H1 (cell line): ENCODE results near the gene NRDE2. TPM values are rescaled to one million over a fixed set of nuclear protein-coding genes. Genes with fewer than 3 reads are reported as not detected.

Experiments
- CTCF ChIA-PET: fragments of 300-600 bp; sonication (Branson Sonifier 250); formaldehyde crosslinking; loops from one replicate; lab custom pipeline; 2021; ENCODE audit not compliant: partially characterized antibody; lab: Charles Lee
- POLR2A ChIA-PET: fragments of 300-600 bp; sonication (Branson Sonifier 250); formaldehyde crosslinking; loops from one replicate; lab custom pipeline; 2021; ENCODE audit warnings: inconsistent platforms; ENCODE audit not compliant: partially characterized antibody; lab: Charles Lee
- DNase-seq, 2 experiments: peaks; one replicate each; pipeline versions ENCODE4 v3.0.0 to v3.0.0-alpha.2; 2010 to 2022; ENCODE audit warnings: low spot score in 2 of 2, low read depth in 1 of 2, mixed read lengths in 1 of 2
- FAIRE-seq: peaks from 2 replicates; lab custom pipeline; 2011; peaks lifted over from hg19 to GRCh38; lab: Jason Lieb, UNC
- H2AFZ ChIP-seq: 2 replicates; pipeline ENCODE4 v1.8.1; 2012; ENCODE audit warnings: low read length, inconsistent platforms
- H2AK5ac ChIP-seq: 2 replicates; pipeline ENCODE4 v1.6.1; 2013; ENCODE audit warnings: low read depth, low read length
- H2BK120ac ChIP-seq: replicated peaks from 2 replicates; pipeline ENCODE3; 2013; ENCODE audit warnings: low read depth, low read length, inconsistent platforms
- H2BK12ac ChIP-seq: 2 replicates; pipeline ENCODE4 v1.6.1; 2013; ENCODE audit warnings: low read depth, low read length
- H2BK15ac ChIP-seq: 2 replicates; pipeline ENCODE4 v1.6.1; 2013; ENCODE audit warnings: low read length
- H2BK20ac ChIP-seq: 2 replicates; pipeline ENCODE4 v1.6.1; 2013; ENCODE audit warnings: low read length
- H2BK5ac ChIP-seq: 2 replicates; pipeline ENCODE4 v1.6.1; 2013; ENCODE audit warnings: low read depth, low read length
- H3K14ac ChIP-seq: 2 replicates; pipeline ENCODE4 v1.6.1; 2013; ENCODE audit warnings: inconsistent platforms; ENCODE audit not compliant: insufficient read length
- H3K18ac ChIP-seq: 2 replicates; pipeline ENCODE4 v1.6.1; 2013; ENCODE audit warnings: low read length; ENCODE audit errors: extremely low read depth
- H3K23ac ChIP-seq: 2 replicates; pipeline ENCODE4 v1.6.1; 2013; ENCODE audit warnings: inconsistent platforms; ENCODE audit not compliant: insufficient read length
- H3K23me2 ChIP-seq: 2 replicates; pipeline ENCODE4 v1.6.1; 2013; ENCODE audit warnings: low read depth, low read length
- H3K27ac ChIP-seq: 2 replicates; pipeline ENCODE4 v1.6.1; 2011; ENCODE audit warnings: low read depth, low read length, inconsistent platforms
- H3K27me3 ChIP-seq, 4 experiments: replicated peaks in 1 of 4; 1 replicate in 1 of 4; 2 replicates in 3 of 4; pipeline versions ENCODE4 v1.6.1 to v1.8.1; 2011 to 2013; ENCODE audit warnings: low read length in 3 of 4, mild to moderate bottlenecking in 3 of 4, inconsistent platforms in 2 of 4, mixed read lengths in 2 of 4, moderate library complexity in 1 of 4; ENCODE audit not compliant: control insufficient read depth in 3 of 4, insufficient read depth in 3 of 4; ENCODE audit errors: extremely low read depth in 1 of 4
- H3K36me3 ChIP-seq, 4 experiments: 2 replicates each; pipeline versions ENCODE4 v1.6.1 to v1.8.1; 2011 to 2013; ENCODE audit warnings: mild to moderate bottlenecking in 4 of 4, low read length in 3 of 4, moderate library complexity in 2 of 4, control low read depth in 1 of 4, inconsistent platforms in 1 of 4; ENCODE audit not compliant: insufficient read depth in 4 of 4, control insufficient read depth in 2 of 4
- H3K4ac ChIP-seq: replicated peaks from 2 replicates; pipeline ENCODE3; 2013; ENCODE audit warnings: low read length, low read depth, mixed read lengths, inconsistent platforms; ENCODE audit not compliant: insufficient read length
- H3K4me1 ChIP-seq, 4 experiments: replicated peaks in 1 of 4; 1 replicate in 1 of 4; 2 replicates in 3 of 4; pipeline versions ENCODE4 v1.6.1 to v1.8.1; 2011 to 2013; ENCODE audit warnings: low read length in 3 of 4, inconsistent platforms in 2 of 4, mixed read lengths in 1 of 4; ENCODE audit not compliant: insufficient read depth in 4 of 4, control insufficient read depth in 3 of 4
- H3K4me2 ChIP-seq, 2 experiments: 2 replicates each; pipeline versions ENCODE4 v1.6.1 to v1.8.1; 2011 to 2013; ENCODE audit warnings: low read depth in 2 of 2, low read length in 2 of 2, control low read depth in 1 of 2, inconsistent platforms in 1 of 2, mild to moderate bottlenecking in 1 of 2; ENCODE audit not compliant: insufficient read depth in 1 of 2
- H3K4me3 ChIP-seq, 4 experiments: fragments of 200-600, 300-600 bp in 1 of 4; sonication (generic), shearing (Covaris generic), sonication (Bioruptor Twin) in 1 of 4; 2 replicates each; pipeline versions ENCODE4 v1.5.1 to v1.8.1; 2011 to 2016; ENCODE audit warnings: low read length in 4 of 4, low read depth in 3 of 4, control low read depth in 2 of 4, inconsistent platforms in 2 of 4, mild to moderate bottlenecking in 2 of 4, mixed read lengths in 1 of 4, moderate library complexity in 1 of 4; ENCODE audit not compliant: insufficient read depth in 2 of 4; ENCODE audit errors: extremely low read depth in 1 of 4
- H3K56ac ChIP-seq: replicated peaks from 2 replicates; pipeline ENCODE3; 2013; ENCODE audit warnings: low read depth, mild to moderate bottlenecking, mixed read lengths, low read length, inconsistent platforms; ENCODE audit not compliant: insufficient read length
- H3K79me1 ChIP-seq: 2 replicates; pipeline ENCODE4 v1.6.1; 2013; ENCODE audit warnings: low read depth, low read length, control low read depth
- H3K79me2 ChIP-seq, 2 experiments: 2 replicates each; pipeline versions ENCODE4 v1.6.1 to v1.8.1; 2012 to 2013; ENCODE audit warnings: low read length in 2 of 2, mild to moderate bottlenecking in 2 of 2, inconsistent platforms in 1 of 2; ENCODE audit not compliant: insufficient read depth in 2 of 2, control insufficient read depth in 1 of 2
- H3K9ac ChIP-seq, 4 experiments: replicated peaks in 1 of 4; 1 replicate in 1 of 4; 2 replicates in 3 of 4; pipeline versions ENCODE4 v1.6.1 to v1.8.1; 2011 to 2013; ENCODE audit warnings: low read depth in 3 of 4, low read length in 3 of 4, control low read depth in 2 of 4, mild to moderate bottlenecking in 2 of 4, moderate library complexity in 2 of 4, inconsistent platforms in 1 of 4; ENCODE audit errors: extremely low read depth in 1 of 4
- H3K9me3 ChIP-seq, 2 experiments: 2 replicates each; pipeline versions ENCODE4 v1.6.1 to v1.8.1; 2012 to 2013; ENCODE audit warnings: mild to moderate bottlenecking in 2 of 2, moderate library complexity in 2 of 2, control low read depth in 1 of 2, inconsistent platforms in 1 of 2, low read depth in 1 of 2, low read length in 1 of 2, mixed read lengths in 1 of 2; ENCODE audit not compliant: insufficient read depth in 2 of 2
- H4K20me1 ChIP-seq, 2 experiments: replicated peaks in 1 of 2; 2 replicates each; pipeline versions ENCODE3 to v1.8.1; 2011 to 2013; ENCODE audit warnings: inconsistent platforms in 2 of 2, low read length in 2 of 2, mild to moderate bottlenecking in 1 of 2; ENCODE audit not compliant: insufficient read depth in 2 of 2, control insufficient read depth in 1 of 2
- H4K5ac ChIP-seq: 2 replicates; pipeline ENCODE4 v1.6.1; 2013; ENCODE audit warnings: low read length, low read depth, mixed read lengths, inconsistent platforms; ENCODE audit not compliant: insufficient read length
- H4K8ac ChIP-seq: 2 replicates; pipeline ENCODE4 v1.8.0; 2013; ENCODE audit warnings: mild to moderate bottlenecking, moderate library complexity, low read length, inconsistent platforms; ENCODE audit not compliant: insufficient read depth; ENCODE audit errors: extremely low read depth
- H4K91ac ChIP-seq: replicated peaks from 2 replicates; pipeline ENCODE3; 2013; ENCODE audit warnings: low read length, mixed read lengths, inconsistent platforms; ENCODE audit not compliant: insufficient read length
- BCL11A ChIP-seq, 2 experiments: IDR thresholded peaks; one replicate each; pipeline ENCODE4 v1.6.1; 2011; ENCODE audit warnings: low read depth in 2 of 2, low read length in 2 of 2, mild to moderate bottlenecking in 2 of 2
- CHD1 ChIP-seq: IDR thresholded peaks from 2 replicates; pipeline ENCODE4 v1.6.1; 2012; ENCODE audit warnings: low read depth, low read length, improper control_type of control experiment
- CREB1 ChIP-seq: IDR thresholded peaks from 2 replicates; pipeline ENCODE4 v1.6.1; 2012; ENCODE audit warnings: inconsistent platforms
- EZH2 ChIP-seq: fragments of 200-600 bp; sonication (generic); IDR thresholded peaks from 2 replicates; pipeline ENCODE4 v1.7.1; 2012; ENCODE audit warnings: low read depth, mild to moderate bottlenecking, moderate library complexity, low read length, inconsistent platforms; ENCODE audit not compliant: severe bottlenecking
- GABPA ChIP-seq: IDR thresholded peaks from 2 replicates; pipeline ENCODE4 v1.6.1; 2011; ENCODE audit warnings: mild to moderate bottlenecking, low read length, moderate library complexity, borderline replicate concordance; ENCODE audit not compliant: insufficient read depth
- JUND ChIP-seq: IDR thresholded peaks from 2 replicates; pipeline ENCODE4 v1.6.1; 2011; ENCODE audit warnings: mild to moderate bottlenecking, improper control_type of control experiment, low read length
- NANOG ChIP-seq: IDR thresholded peaks from 2 replicates; pipeline ENCODE4 v1.6.1; 2011; ENCODE audit warnings: low read length, low read depth, mild to moderate bottlenecking, inconsistent platforms; ENCODE audit not compliant: insufficient read depth, poor library complexity, severe bottlenecking
- SIX5 ChIP-seq: IDR thresholded peaks from 2 replicates; pipeline ENCODE4 v1.6.1; 2011; ENCODE audit warnings: mild to moderate bottlenecking, low read depth, low read length
- SP1 ChIP-seq: IDR thresholded peaks from 2 replicates; pipeline ENCODE4 v1.6.1; 2011; ENCODE audit warnings: low read depth, low read length
- WGBS, 2 experiments: shearing (Covaris generic) in 1 of 2; methylation state at CpG; one replicate each; pipeline versions ENCODE4 v1.1.6 to v1.1.7; 2013 to 2015; ENCODE audit warnings: low lambda C conversion rate in 2 of 2, mixed read lengths in 2 of 2, inconsistent platforms in 1 of 2, low coverage in 1 of 2, missing lambda C conversion rate in 1 of 2; ENCODE audit not compliant: insufficient replicate concordance in 2 of 2, insufficient coverage in 1 of 2, insufficient read length in 1 of 2; ENCODE audit errors: extremely low coverage in 1 of 2, missing lambda C conversion rate in 1 of 2; 5-methylcytosine and 5-hydroxymethylcytosine counted together
- polyA plus RNA-seq, 7 experiments: library from polyadenylated mRNA; depleted of rRNA in 3 of 7; stranded (reverse) in 5 of 7; unstranded in 2 of 7; fragments of >200 nt in 5 of 7; fragments of 200-250 nt in 2 of 7; gene quantifications; 1 replicate in 5 of 7; 2 replicates in 1 of 7; 4 replicates in 1 of 7; pipeline versions ENCODE4 v1.2.1 to v1.2.3, GENCODE V29; 2011 to 2013; ENCODE audit warnings: missing spikeins in 2 of 7, mixed read lengths in 2 of 7
- total RNA-seq: library from RNA; stranded (reverse); fragmentation: NEBNext Ultra II Directional; extraction: Animal tissue kit (Norgen Biotek cat#: 25700); gene quantifications from 2 replicates; pipeline ENCODE4 v1.2.1, GENCODE V29; 2021

The NRDE2 gene
- total and polyA plus RNA-seq, 2 of the 8 experiments (the other 6 are each of a cell fraction or from before 2014, with no cell fraction given): 4.9 to 12.1 TPM

- Histone ChIP-seq H2BK5ac (no peak overlapping the region), H3K4me1 (no peaks in the 10 kb centered on the region), H3K4ac (no peak overlapping the region), H3K9me3 (no peaks in the 10 kb centered on the region), H3K4me2 (no peak overlapping the region), H3K18ac (no peak overlapping the region), H2BK20ac (no peak overlapping the region), H4K8ac (no peak overlapping the region), H3K27ac (no peak overlapping the region), H2BK12ac (no peak overlapping the region), H3K4me3 (no peak overlapping the region), H2AFZ (no peak overlapping the region), H4K5ac (no peak overlapping the region), H3K14ac (no peak overlapping the region), H3K56ac (no peak overlapping the region), H3K79me2 (no peaks in the 10 kb centered on the region), H3K27me3 (no peaks in the 10 kb centered on the region), H2BK15ac (no peak overlapping the region), H3K23ac (no peak overlapping the region), H2BK120ac (no peak overlapping the region), H3K23me2 (no peaks in the 10 kb centered on the region), H3K9ac (no peak overlapping the region), H3K36me3 (peaks cover 7 to 29% (median 17%) of the 10 kb centered on the region in 4 experiments), H4K91ac (no peak overlapping the region), H3K79me1 (no peaks in the 10 kb centered on the region), H4K20me1 (peaks cover 0 to 5% of the 10 kb centered on the region in 2 experiments), H2AK5ac (no peak overlapping the region)
- 93% methylated on average over 9 of the region's 9 CpGs; no CpG with 5 or more reads in 1 of the 2 experiments for WGBS, 2 experiments
- CTCF ChIA-PET: interaction anchor here (1.2 to 4.7 kb wide), 6 partner anchors 8 to 483 kb away, joined by 3 to 30 read pairs (median 8); no protein-coding TSS in a partner anchor
- DNase-seq: no peak
- POLR2A ChIA-PET: interaction anchor here (0.9 to 1.5 kb wide), 2 partner anchors 10 to 122 kb away, joined by 3 read pairs; no protein-coding TSS in a partner anchor
- TF ChIP-seq CREB1 (no peak), NANOG (no peak), SIX5 (no peak), SP1 (no peak), BCL11A (IDR thresholded peaks at IDR 0.05; ENCODE audit: low read depth in 2 of 2, low read length in 2 of 2) (no peak), JUND (no peak), EZH2 (no peak), CHD1 (no peak), GABPA (no peak)
- no peak for FAIRE-seq
Measured at GRCh38 chr14:90275458-90275814, 56.3 kb downstream of the NRDE2 start.
